HG02970 (cell line): ENCODE data around the gene SMURF1.
"Not testable (repeated sequence)": the region's sequence is repeated elsewhere in the genome, so short reads cannot be mapped to it uniquely, and the experiment has no call there.

ENCODE experiments used
- ATAC-seq: cut with Tn5 transposase; IDR thresholded peaks from one replicate; pipeline ENCODE4 v1.9.1; 2021; ENCODE audit warnings: mild to moderate bottlenecking, moderate library complexity, moderate number of reproducible peaks; ENCODE audit not compliant: unreplicated experiment, low FRiP score

The SMURF1 gene

GRCh38 chr7:99143853-99144672, at the start of gene SMURF1:
TSS of gene SMURF1 (minus strand) at chr7:99144108. CDS start at chr7:99143780, 328 bp downstream.
- peak; percentile 80 for ATAC-seq

- ATAC-seq: no peak
Observed at GRCh38 chr7:99191869-99192596, 48.1 kb upstream of the SMURF1 start.

GRCh38 chr7:99190359-99191009, 46.6 kb upstream of the SMURF1 start:
- ATAC-seq: no peak

GRCh38 chr7:99189222-99189621, 45.3 kb upstream of the SMURF1 start:
- no peak for ATAC-seq

GRCh38 chr7:99188221-99188620, 44.3 kb upstream of the SMURF1 start:
- no peak for ATAC-seq

- no peak for ATAC-seq
Observed at GRCh38 chr7:99184532-99185218, 40.8 kb upstream of the SMURF1 start.

GRCh38 chr7:99180067-99180650, 36.3 kb upstream of the SMURF1 start:
- no peak for ATAC-seq

- ATAC-seq: no peak
Observed at GRCh38 chr7:99177165-99177564, 33.3 kb upstream of the SMURF1 start.

GRCh38 chr7:99173787-99174186, 29.9 kb upstream of the SMURF1 start:
- no peak for ATAC-seq

- ATAC-seq: no peak
Observed at GRCh38 chr7:99171731-99172130, 27.8 kb upstream of the SMURF1 start.

- ATAC-seq: no peak
Observed at GRCh38 chr7:99170730-99171074, 26.8 kb upstream of the SMURF1 start.

GRCh38 chr7:99170065-99170729, 26.3 kb upstream of the SMURF1 start:
- ATAC-seq: no peak

- no peak for ATAC-seq
Observed at GRCh38 chr7:99167072-99167471, 23.2 kb upstream of the SMURF1 start.

- ATAC-seq: no peak
Observed at GRCh38 chr7:99165816-99166215, 21.9 kb upstream of the SMURF1 start.

- ATAC-seq: not testable (repeated sequence)
Observed at GRCh38 chr7:99163669-99164068, 19.8 kb upstream of the SMURF1 start.

GRCh38 chr7:99156649-99157048, 12.7 kb upstream of the SMURF1 start:
- ATAC-seq: no peak

- no peak for ATAC-seq
Observed at GRCh38 chr7:99155211-99155610, 11.3 kb upstream of the SMURF1 start.

GRCh38 chr7:99146979-99147378, 3.1 kb upstream of the SMURF1 start:
- no peak for ATAC-seq

GRCh38 chr7:99143521-99143852, 421 bp downstream of the SMURF1 start:
- ATAC-seq: peak; percentile 39
